SK-N-MC (cell line): ENCODE measurements around the gene AHRR.

Experiments used
- EZH2 ChIP-seq: fragments of 200-600 bp; sonication (generic); IDR thresholded peaks from one replicate; pipeline ENCODE4 v1.6.1; 2017; ENCODE audit warnings: antibody characterized with exemption
- POLR2AphosphoS5 ChIP-seq: IDR thresholded peaks from 2 replicates; pipeline ENCODE4 v1.6.1; 2012; ENCODE audit warnings: mild to moderate bottlenecking, low read depth, low read length, borderline replicate concordance

GRCh38 chr5:421901-422300 lies 100.4 kb downstream of the AHRR start:
- TF ChIP-seq EZH2 (no peak), POLR2AphosphoS5 (no peak)
